IMR-90 (cell line): ENCODE data around the gene SLC7A4. TPM values are rescaled to one million over a fixed set of nuclear protein-coding genes. Genes with fewer than 3 reads are reported as not detected.

Experiments used
- ATAC-seq: fragments of 200-7000 bp; cut with Tn5 transposase; 2 replicates; pipeline ENCODE4 v1.9.1; 2020; ENCODE audit warnings: low read depth, mild to moderate bottlenecking, moderate library complexity
- BruUV-seq: library from RNA; stranded (reverse); fragments of 400-500 nt; replicated peaks from 2 replicates; lab custom pipeline; 2021; lab: Mats Ljungman, UMichigan
- CTCF ChIA-PET: fragments of 300-600 bp; formaldehyde crosslinking; extraction: SDS; loops from one replicate; lab custom pipeline; 2021; ENCODE audit warnings: antibody characterized with exemption; lab: Yijun Ruan, JAX
- POLR2A ChIA-PET: fragments of 300-600 bp; sonication (Branson Sonifier 250); formaldehyde crosslinking; loops from one replicate; lab custom pipeline; 2022; ENCODE audit warnings: antibody characterized with exemption; ENCODE audit not compliant: unreplicated experiment; lab: Charles Lee
- DNase-seq: peaks from one replicate; pipeline ENCODE4 v3.0.0; 2013
- H2AFZ ChIP-seq: replicated peaks from 2 replicates; pipeline ENCODE3; 2013; ENCODE audit warnings: low read length, mild to moderate bottlenecking; ENCODE audit not compliant: poor library complexity
- H2AK5ac ChIP-seq: 2 replicates; pipeline ENCODE4 v1.6.1; 2013; ENCODE audit warnings: low read depth, low read length, inconsistent platforms
- H2AK9ac ChIP-seq: replicated peaks from 2 replicates; pipeline ENCODE3; 2013; ENCODE audit warnings: mild to moderate bottlenecking, low read depth, low read length, moderate library complexity; ENCODE audit not compliant: poor library complexity
- H2BK120ac ChIP-seq: 2 replicates; pipeline ENCODE4 v1.6.1; 2013; ENCODE audit warnings: low read depth, low read length, inconsistent platforms
- H2BK15ac ChIP-seq: 3 replicates; pipeline ENCODE4 v1.6.1; 2013; ENCODE audit warnings: low read depth, low read length, inconsistent platforms
- H2BK20ac ChIP-seq: 2 replicates; pipeline ENCODE4 v1.6.1; 2013; ENCODE audit warnings: low read depth, mild to moderate bottlenecking, inconsistent platforms, low read length, moderate library complexity
- H2BK5ac ChIP-seq: 2 replicates; pipeline ENCODE4 v1.6.1; 2013; ENCODE audit warnings: mild to moderate bottlenecking, low read depth, low read length, inconsistent platforms; ENCODE audit not compliant: poor library complexity, severe bottlenecking
- H3K14ac ChIP-seq: replicated peaks from 2 replicates; pipeline ENCODE4 v1.6.1; 2013; ENCODE audit warnings: low read depth, low read length, inconsistent platforms
- H3K18ac ChIP-seq: 2 replicates; pipeline ENCODE4 v1.6.1; 2013; ENCODE audit warnings: low read depth, low read length, control low read depth
- H3K23ac ChIP-seq: 2 replicates; pipeline ENCODE4 v1.6.1; 2013; ENCODE audit warnings: low read depth, low read length, inconsistent platforms
- H3K27ac ChIP-seq: 2 replicates; pipeline ENCODE4 v1.5.1; 2013; ENCODE audit warnings: mild to moderate bottlenecking, control low read depth, low read length; ENCODE audit not compliant: insufficient read depth
- H3K27me3 ChIP-seq: 2 replicates; pipeline ENCODE4 v1.6.1; 2013; ENCODE audit warnings: low read length; ENCODE audit not compliant: control insufficient read depth, insufficient read depth
- H3K36me3 ChIP-seq: 2 replicates; pipeline ENCODE4 v1.6.1; 2013; ENCODE audit warnings: low read length, mixed read lengths; ENCODE audit not compliant: control insufficient read depth, insufficient read depth
- H3K4ac ChIP-seq: 2 replicates; pipeline ENCODE4 v1.6.1; 2013; ENCODE audit warnings: low read depth, low read length, inconsistent platforms
- H3K4me1 ChIP-seq: 2 replicates; pipeline ENCODE4 v1.6.1; 2013; ENCODE audit warnings: low read length, mixed read lengths; ENCODE audit not compliant: control insufficient read depth, insufficient read depth
- H3K4me2 ChIP-seq: 2 replicates; pipeline ENCODE4 v1.6.1; 2013; ENCODE audit warnings: low read depth, mild to moderate bottlenecking, control low read depth, low read length, moderate library complexity
- H3K4me3 ChIP-seq: 2 replicates; pipeline ENCODE4 v1.5.1; 2013; ENCODE audit warnings: low read depth, mild to moderate bottlenecking, control low read depth, low read length, moderate library complexity; ENCODE audit not compliant: insufficient read depth
- H3K56ac ChIP-seq: 2 replicates; pipeline ENCODE4 v1.6.1; 2013; ENCODE audit warnings: low read length, inconsistent platforms; ENCODE audit not compliant: insufficient read depth; ENCODE audit errors: extremely low read depth
- H3K79me1 ChIP-seq, 2 experiments: 2 replicates each; pipeline ENCODE4 v1.6.1; 2013; ENCODE audit warnings: low read length in 2 of 2, inconsistent platforms in 1 of 2, low read depth in 1 of 2
- H3K9ac ChIP-seq: 2 replicates; pipeline ENCODE4 v1.6.1; 2013; ENCODE audit warnings: low read depth, low read length, control low read depth
- H3K9me1 ChIP-seq: 2 replicates; pipeline ENCODE4 v1.6.1; 2013; ENCODE audit warnings: low read length, inconsistent platforms; ENCODE audit not compliant: insufficient read depth
- H3K9me3 ChIP-seq: 2 replicates; pipeline ENCODE4 v1.6.1; 2013; ENCODE audit warnings: low read length; ENCODE audit not compliant: control insufficient read depth, insufficient read depth
- H4K20me1 ChIP-seq: 2 replicates; pipeline ENCODE4 v1.6.1; 2013; ENCODE audit warnings: low read length, inconsistent platforms; ENCODE audit not compliant: insufficient read depth
- H4K5ac ChIP-seq: 2 replicates; pipeline ENCODE4 v1.6.1; 2013; ENCODE audit warnings: mild to moderate bottlenecking, low read depth, low read length, control low read depth
- H4K8ac ChIP-seq, 2 experiments: 2 replicates each; pipeline ENCODE4 v1.6.1; 2013; ENCODE audit warnings: low read depth in 2 of 2, low read length in 2 of 2, control low read depth in 1 of 2, inconsistent platforms in 1 of 2
- H4K91ac ChIP-seq: 2 replicates; pipeline ENCODE4 v1.6.1; 2013; ENCODE audit warnings: low read depth, low read length, inconsistent platforms; ENCODE audit not compliant: insufficient read depth
- BHLHE40 ChIP-seq: fragments of 150-350 bp; IDR thresholded peaks from 2 replicates; pipeline ENCODE4 v1.6.1; 2016; ENCODE audit warnings: mild to moderate bottlenecking, low read depth, low read length
- CEBPB ChIP-seq: IDR thresholded peaks from 2 replicates; pipeline ENCODE4 v1.6.1; 2012; ENCODE audit warnings: low read depth, low read length, improper control_type of control experiment
- CHD1 ChIP-seq: IDR thresholded peaks from 2 replicates; pipeline ENCODE4 v1.6.1; 2012; ENCODE audit warnings: low read depth, low read length, improper control_type of control experiment
- CTCF ChIP-seq: conservative IDR thresholded peaks from 2 replicates; pipeline ENCODE4 v1.5.1; 2012; ENCODE audit warnings: mild to moderate bottlenecking, low read depth, low read length, improper control_type of control experiment
- FOS ChIP-seq: fragments of 150-350 bp; IDR thresholded peaks from 2 replicates; pipeline ENCODE4 v1.6.1; 2016; ENCODE audit warnings: low read depth, low read length
- MAFK ChIP-seq: IDR thresholded peaks from 2 replicates; pipeline ENCODE4 v1.6.1; 2012; ENCODE audit warnings: low read depth, low read length, improper control_type of control experiment
- MAZ ChIP-seq: IDR thresholded peaks from 2 replicates; pipeline ENCODE4 v1.6.1; 2012; ENCODE audit warnings: low read depth, mild to moderate bottlenecking, low read length, improper control_type of control experiment, moderate library complexity, borderline replicate concordance
- MXI1 ChIP-seq: IDR thresholded peaks from 2 replicates; pipeline ENCODE4 v1.6.1; 2012; ENCODE audit warnings: low read depth, mild to moderate bottlenecking, low read length, moderate library complexity, borderline replicate concordance
- NFE2L2 ChIP-seq: fragments of 150-350 bp; IDR thresholded peaks from 2 replicates; pipeline ENCODE4 v1.6.1; 2016; ENCODE audit warnings: low read depth, mild to moderate bottlenecking, low read length
- POLR2A ChIP-seq: IDR thresholded peaks from 2 replicates; pipeline ENCODE4 v1.6.1; 2012; ENCODE audit warnings: mild to moderate bottlenecking, low read depth, low read length
- RAD21 ChIP-seq: IDR thresholded peaks from 2 replicates; pipeline ENCODE4 v1.6.1; 2012; ENCODE audit warnings: low read length, improper control_type of control experiment
- RCOR1 ChIP-seq: IDR thresholded peaks from 2 replicates; pipeline ENCODE4 v1.6.1; 2012; ENCODE audit warnings: mild to moderate bottlenecking, low read length, improper control_type of control experiment; ENCODE audit not compliant: insufficient replicate concordance
- RFX5 ChIP-seq: IDR thresholded peaks from 2 replicates; pipeline ENCODE4 v1.8.0; 2012; ENCODE audit warnings: low read depth, mild to moderate bottlenecking, low read length, moderate library complexity
- SMC3 ChIP-seq: fragments of 150-350 bp; IDR thresholded peaks from 2 replicates; pipeline ENCODE4 v1.6.1; 2016; ENCODE audit warnings: low read depth, mild to moderate bottlenecking, antibody characterized with exemption, low read length, moderate library complexity
- USF2 ChIP-seq: fragments of 150-350 bp; IDR thresholded peaks from 2 replicates; pipeline ENCODE4 v1.6.1; 2017; ENCODE audit warnings: mild to moderate bottlenecking, antibody characterized with exemption, low read length, low read depth
- WGBS, 2 experiments: methylation state at CpG; one replicate each; pipeline versions ENCODE4 v1.1.5 to v1.1.7; 2013; ENCODE audit warnings: missing lambda C conversion rate in 2 of 2; ENCODE audit not compliant: insufficient read length in 1 of 2; ENCODE audit errors: extremely low coverage in 2 of 2; 5-methylcytosine and 5-hydroxymethylcytosine counted together
- dilution Hi-C: fragments of 300-500 bp; cut with HindIII; formaldehyde crosslinking; loops from one replicate; pipeline ENCODE4 v1.14.3; 2018; ENCODE audit warnings: low sequenced_read_pairs; ENCODE audit not compliant: unreplicated experiment
- in situ Hi-C: fragments of 300-500 bp; cut with MboI; formaldehyde crosslinking; loops from 3 replicates; pipeline ENCODE4 v1.14.3; 2019; ENCODE audit warnings: low sequenced_read_pairs, inconsistent platforms, mixed read lengths
- intact Hi-C: fragments of 100-400 bp; cut with micrococcal nuclease; formaldehyde crosslinking; loops from 2 replicates; pipeline ENCODE4 v1.10.0; 2022
- polyA plus RNA-seq, 3 experiments: library from polyadenylated mRNA; depleted of rRNA; stranded (reverse); fragments of >200 nt; gene quantifications; 2 replicates each; pipeline ENCODE4 v1.2.3, GENCODE V29; 2012; ENCODE audit warnings: low replicate concordance in 1 of 3
- total RNA-seq: library from RNA; depleted of rRNA; stranded (reverse); fragments of >200 nt; gene quantifications from 2 replicates; pipeline ENCODE4 v1.2.3, GENCODE V29; 2012
- TF ChIP-seq, protein P1 (sequence below): fragments of 150-350 bp; IDR thresholded peaks from 2 replicates; pipeline ENCODE4 v1.6.1; 2016; ENCODE audit warnings: low read depth, mild to moderate bottlenecking, low read length, moderate library complexity, borderline replicate concordance

The SLC7A4 gene
- total and polyA plus RNA-seq, 2 of the 4 experiments (the other 2 are of a cell fraction): 0.03 TPM; not detected in 1

- BruUV-seq: no TSS peak
- no CpG with 5 or more reads among the region's 2 CpGs for WGBS, 2 experiments
- Histone ChIP-seq H4K91ac (peak overlapping the region; percentile 29), H4K8ac (peak overlapping the region; percentile 7 to 14; a peak in 2 of 4 replicates), H3K36me3 (no peaks in the 10 kb centered on the region), H3K4me2 (no peak overlapping the region), H3K9me3 (no peaks in the 10 kb centered on the region), H3K4me3 (no peak overlapping the region), H2BK20ac (peak overlapping the region; percentile 70), H2BK15ac (peak overlapping the region; percentile 31; the same call in 2 of the 3 replicates), H3K4ac (peak overlapping the region; percentile 44), H3K18ac (peak overlapping the region; percentile 26), H2BK5ac (peak overlapping the region; percentile 78), H2BK120ac (peak overlapping the region; percentile 84), H3K9me1 (peaks cover 6% of the 10 kb centered on the region; the same call in 1 of the 2 replicates), H3K14ac (peak overlapping the region; percentile 64), H4K5ac (peak overlapping the region; percentile 5), H3K23ac (peak overlapping the region; percentile 11; the same call in 1 of the 2 replicates), H2AK9ac (no peak overlapping the region), H3K4me1 (0 out of 2 replicates have a peak, but pooled peaks cover 5% of the 10 kb centered on the region), H3K27ac (peak overlapping the region; percentile 75), H3K56ac (peak overlapping the region; percentile 33; the same call in 1 of the 2 replicates), H4K20me1 (no peaks in the 10 kb centered on the region), H3K9ac (no peak overlapping the region), H3K27me3 (peaks cover under 1% of the 10 kb centered on the region; the same call in 1 of the 2 replicates), H3K79me1 (no peaks in the 10 kb centered on the region), H2AK5ac (peak overlapping the region; percentile 33), H2AFZ (no peak overlapping the region)
- no peak for TF ChIP-seq RAD21
- no peak for TF ChIP-seq MAZ
- TF ChIP-seq RCOR1: no peak
- TF ChIP-seq SMC3: no peak
- TF ChIP-seq MAFK: no peak
- TF ChIP-seq RFX5: no peak
- TF ChIP-seq, protein P1, sequence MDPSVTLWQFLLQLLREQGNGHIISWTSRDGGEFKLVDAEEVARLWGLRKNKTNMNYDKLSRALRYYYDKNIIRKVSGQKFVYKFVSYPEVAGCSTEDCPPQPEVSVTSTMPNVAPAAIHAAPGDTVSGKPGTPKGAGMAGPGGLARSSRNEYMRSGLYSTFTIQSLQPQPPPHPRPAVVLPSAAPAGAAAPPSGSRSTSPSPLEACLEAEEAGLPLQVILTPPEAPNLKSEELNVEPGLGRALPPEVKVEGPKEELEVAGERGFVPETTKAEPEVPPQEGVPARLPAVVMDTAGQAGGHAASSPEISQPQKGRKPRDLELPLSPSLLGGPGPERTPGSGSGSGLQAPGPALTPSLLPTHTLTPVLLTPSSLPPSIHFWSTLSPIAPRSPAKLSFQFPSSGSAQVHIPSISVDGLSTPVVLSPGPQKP: no peak
- TF ChIP-seq POLR2A: no peak
- TF ChIP-seq CTCF: no peak
- TF ChIP-seq NFE2L2: no peak
- TF ChIP-seq CEBPB: no peak
- no peak for TF ChIP-seq USF2
- TF ChIP-seq BHLHE40: no peak
- no peak for TF ChIP-seq FOS
- TF ChIP-seq MXI1: no peak
- no peak for TF ChIP-seq CHD1
- ChIA-PET POLR2A (no interaction called here), CTCF (no interaction called here)
- in situ Hi-C loops: no loop called here
- intact Hi-C loops: no loop called here
- ATAC-seq: peak; percentile 3; the same call in 1 of the 2 replicates
- dilution Hi-C loops: no loop called here
- DNase-seq: peak; percentile 40
Measured at GRCh38 chr22:21038405-21038804, 6.0 kb upstream of the SLC7A4 start.
